Activated CD4-positive, alpha-beta memory T cell treated with anti-CD3 and anti-CD28 coated beads for 36 hours (primary cell): ENCODE data around the gene ATG10. TPM values are rescaled to one million over a fixed set of nuclear protein-coding genes. Genes with fewer than 3 reads are reported as not detected.

Experiments used
- CTCF ChIA-PET: fragments of 350-600 bp; sonication (Branson Sonifier 250); formaldehyde crosslinking; loops from one replicate; lab custom pipeline; 2021; ENCODE audit warnings: antibody characterized with exemption, inconsistent platforms; lab: Charles Lee
- POLR2A ChIA-PET: fragments of 350-600 bp; sonication (Branson Sonifier 250); formaldehyde crosslinking; loops from one replicate; lab custom pipeline; 2021; ENCODE audit warnings: antibody characterized with exemption; lab: Charles Lee
- DNase-seq: peaks from one replicate; pipeline ENCODE4 v3.0.0-alpha.2; 2020
- H3K27ac Mint-ChIP-seq: one replicate; pipeline ENCODE4 v1.8.0; 2021; ENCODE audit warnings: mixed read lengths
- H3K27me3 Mint-ChIP-seq: one replicate; pipeline ENCODE4 v1.8.0; 2021; ENCODE audit warnings: mixed read lengths
- H3K36me3 Mint-ChIP-seq: one replicate; pipeline ENCODE4 v1.8.0; 2021; ENCODE audit warnings: mixed read lengths
- H3K4me1 Mint-ChIP-seq: one replicate; pipeline ENCODE4 v1.8.0; 2021; ENCODE audit warnings: low read depth, mixed read lengths
- H3K4me3 Mint-ChIP-seq: one replicate; pipeline ENCODE4 v1.8.0; 2021; ENCODE audit warnings: mild to moderate bottlenecking, mixed read lengths
- H3K9me3 Mint-ChIP-seq: one replicate; pipeline ENCODE4 v1.8.0; 2021; ENCODE audit warnings: mixed read lengths
- intact Hi-C: fragments of 100-400 bp; cut with micrococcal nuclease; formaldehyde crosslinking; loops from one replicate; pipeline ENCODE4 v1.15.1; 2023
- total RNA-seq, 2 experiments: library from RNA; stranded (reverse); gene quantifications; one replicate each; pipeline ENCODE4 v1.2.3, GENCODE V29; 2021

The ATG10 gene
- total RNA-seq, 2 experiments from 2014 or later = 8.5 to 9.7 TPM

DNA sequence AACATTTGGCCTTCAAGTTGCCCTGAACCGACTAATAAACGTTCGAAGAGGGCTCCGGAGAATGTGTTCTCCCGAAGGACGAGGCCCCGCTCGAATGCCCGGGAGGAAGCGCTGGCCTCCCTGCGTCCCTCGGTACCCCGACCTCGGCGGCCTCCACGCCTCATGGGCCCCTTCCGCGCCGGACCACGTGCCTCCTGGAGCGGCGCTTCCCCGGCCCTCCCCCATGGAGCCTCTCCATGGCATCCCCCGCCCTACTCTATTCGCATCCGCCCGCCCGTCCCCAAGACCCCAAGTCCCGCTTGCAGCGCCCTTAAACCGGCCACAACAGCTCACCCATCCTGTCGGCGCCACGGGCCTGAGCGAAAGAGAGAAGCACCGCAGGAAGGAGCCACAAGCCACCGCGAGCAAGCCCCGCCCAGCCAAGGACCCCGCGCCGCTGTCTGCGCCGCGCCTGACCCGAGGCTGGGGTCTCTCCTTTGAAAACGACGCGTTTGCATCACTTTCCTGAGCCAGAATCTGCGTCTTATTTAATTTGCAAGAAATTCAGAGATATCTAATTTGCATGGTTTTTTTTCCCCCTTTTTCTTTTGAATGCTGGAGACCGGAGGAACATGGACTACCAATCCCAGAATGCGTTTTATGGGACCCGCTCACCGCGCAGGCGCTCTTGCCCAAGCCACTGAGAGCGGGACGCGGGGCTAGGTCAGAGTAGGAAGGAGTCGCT is 306.3 kb downstream of the ATG10 start, which contains the start of gene RPS23:
Gene RPS23, minus strand, starts transcription at position 368 of the 724 bp plus-strand sequence. Its CDS starts 31 bp downstream, at position 337.
- Mint-ChIP-seq H3K9me3 (no peaks in the 10 kb centered on the region), H3K4me1 (peaks cover 52% of the 10 kb centered on the region), H3K36me3 (peaks cover 48% of the 10 kb centered on the region), H3K27me3 (no peaks in the 10 kb centered on the region), H3K4me3 (peak within 1 kb of the TSS; percentile 86), H3K27ac (peak within 1 kb of the TSS; percentile 97)
- ChIA-PET CTCF (no interaction called here), POLR2A (interaction anchor here (0.9 to 2.2 kb wide), 5 partner anchors 9 to 798 kb away, joined by 3 to 8 read pairs (median 4); partner anchors contain the start of gene SSBP2)
- DNase-seq = peak; percentile 92
- intact Hi-C loops = loop anchor here (1.0 to 2.0 kb wide), 4 partner anchors 79 to 977 kb away; partner anchors contain the start of genes ATG10, TMEM167A, XRCC4 and ZCCHC9

DNA sequence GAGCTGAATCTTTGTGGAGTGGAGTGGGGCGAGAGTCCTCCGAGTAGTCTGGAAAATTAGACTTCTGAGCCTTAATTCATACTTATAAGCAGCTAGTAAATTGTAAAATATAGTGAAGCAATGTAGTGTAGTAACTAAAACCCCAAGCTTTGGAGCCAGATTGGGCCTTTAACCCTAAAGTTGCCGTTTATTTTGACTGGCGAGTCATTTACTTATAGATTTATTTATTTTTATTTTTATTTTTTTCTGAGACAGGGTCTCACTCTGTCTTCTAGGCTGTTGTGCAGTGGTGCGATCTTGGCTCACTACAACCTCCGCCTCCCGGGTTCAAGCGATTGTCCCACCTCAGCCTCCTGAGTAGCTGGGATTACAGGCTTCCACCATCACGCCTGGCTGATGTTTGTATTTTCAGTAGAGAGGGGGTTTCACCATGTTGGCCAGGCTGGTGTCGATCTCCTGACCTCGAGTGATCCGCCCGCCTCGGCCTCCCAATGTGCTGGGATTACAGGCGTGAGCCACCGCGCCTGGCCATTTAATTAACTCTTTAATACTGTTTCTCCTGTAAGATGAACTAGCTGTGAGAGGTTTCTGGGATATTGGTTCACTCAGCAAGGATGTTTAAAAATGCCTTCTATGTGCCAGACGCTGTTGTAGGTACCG is 307.0 kb downstream of the ATG10 start:
- Mint-ChIP-seq H3K27me3 (no peaks in the 10 kb centered on the region), H3K36me3 (peaks cover 43% of the 10 kb centered on the region), H3K4me1 (peaks cover 46% of the 10 kb centered on the region), H3K4me3 (peak overlapping the region; percentile 86), H3K27ac (peak overlapping the region; percentile 97), H3K9me3 (no peaks in the 10 kb centered on the region)
- CTCF ChIA-PET = no interaction called here
- POLR2A ChIA-PET = interaction anchor here (0.9 to 2.2 kb wide), 4 partner anchors 9 to 798 kb away, joined by 3 to 8 read pairs (median 4); no protein-coding TSS in a partner anchor
- intact Hi-C loops = loop anchor here (1.0 to 2.0 kb wide), 4 partner anchors 78 to 978 kb away; partner anchors contain the start of genes ATG10, TMEM167A, XRCC4 and ZCCHC9
- no peak for DNase-seq

DNA sequence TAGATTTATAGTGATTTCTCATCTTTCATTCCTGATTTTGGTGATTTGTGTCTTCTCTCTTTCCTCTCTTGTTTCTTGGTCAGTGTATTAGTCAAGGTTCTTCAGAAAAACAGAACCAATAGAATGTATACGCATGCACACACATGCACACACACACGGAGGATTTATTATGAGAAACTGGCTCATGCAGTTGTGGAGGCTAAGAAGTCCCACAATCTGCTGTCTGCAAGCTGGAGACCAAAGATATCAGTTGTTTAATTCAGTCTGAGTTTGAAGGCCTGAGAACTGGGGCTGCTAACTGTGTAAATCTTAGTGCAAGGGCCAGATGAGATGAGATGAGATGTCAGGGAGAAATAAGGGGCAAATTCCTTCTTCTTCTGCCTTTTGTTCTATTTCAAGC is 312.1 kb downstream of the ATG10 start:
- Mint-ChIP-seq H3K4me1 (peaks cover 17% of the 10 kb centered on the region), H3K36me3 (no peaks in the 10 kb centered on the region), H3K27ac (no peak overlapping the region), H3K4me3 (no peak overlapping the region), H3K27me3 (no peaks in the 10 kb centered on the region), H3K9me3 (no peaks in the 10 kb centered on the region)
- ChIA-PET CTCF (no interaction called here), POLR2A (no interaction called here)
- DNase-seq = no peak
- intact Hi-C loops = no loop called here

- Mint-ChIP-seq H3K36me3 (no peaks in the 10 kb centered on the region), H3K4me1 (peaks cover 8% of the 10 kb centered on the region), H3K27me3 (no peaks in the 10 kb centered on the region), H3K9me3 (no peaks in the 10 kb centered on the region), H3K4me3 (no peak overlapping the region), H3K27ac (no peak overlapping the region)
- intact Hi-C loops = no loop called here
- POLR2A ChIA-PET = no interaction called here
- CTCF ChIA-PET = no interaction called here
- DNase-seq = no peak
Measured at GRCh38 chr5:82285206-82285605, 313.4 kb downstream of the ATG10 start.

GRCh38 chr5:82287625-82288024 is 315.8 kb downstream of the ATG10 start:
- POLR2A ChIA-PET = interaction anchor here (2.3 kb wide), 1 partner anchor 9 kb away, joined by 8 read pairs; the partner anchor contains the start of gene RPS23
- CTCF ChIA-PET = interaction anchor here (0.6 kb wide), 1 partner anchor 24 kb away, joined by 4 read pairs; no protein-coding TSS in a partner anchor
- no peak for DNase-seq
- intact Hi-C loops = no loop called here
- H3K4me3 Mint-ChIP-seq = no peak overlapping the region
- no peaks in the 10 kb centered on the region for H3K36me3 Mint-ChIP-seq
- H3K27ac Mint-ChIP-seq = no peak overlapping the region
- no peaks in the 10 kb centered on the region for H3K4me1 Mint-ChIP-seq
- H3K9me3 Mint-ChIP-seq = no peaks in the 10 kb centered on the region
- H3K27me3 Mint-ChIP-seq = no peaks in the 10 kb centered on the region

DNA sequence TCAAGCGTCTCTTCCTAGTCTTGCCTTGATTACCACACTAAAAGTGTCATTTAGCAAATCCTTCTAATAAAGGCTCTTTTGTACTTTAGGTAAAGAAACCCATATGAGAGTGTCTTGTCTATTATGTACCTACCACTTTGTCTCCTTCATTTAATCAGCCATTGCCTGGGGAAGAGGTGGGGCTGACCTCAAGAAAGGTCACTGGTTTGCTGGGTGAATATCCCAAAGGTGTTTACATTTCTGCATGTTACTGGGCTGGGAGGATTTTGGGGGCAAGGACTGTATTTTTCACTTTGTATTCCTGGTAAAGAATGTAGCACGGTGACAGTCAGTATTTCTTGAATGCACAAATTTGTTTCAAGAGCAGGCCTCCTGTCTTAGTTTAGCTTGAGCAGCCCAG is 318.2 kb downstream of the ATG10 start:
- intact Hi-C loops = no loop called here
- H3K27me3 Mint-ChIP-seq = no peaks in the 10 kb centered on the region
- H3K36me3 Mint-ChIP-seq = no peaks in the 10 kb centered on the region
- no peak overlapping the region for H3K4me3 Mint-ChIP-seq
- H3K4me1 Mint-ChIP-seq = no peaks in the 10 kb centered on the region
- H3K9me3 Mint-ChIP-seq = no peaks in the 10 kb centered on the region
- ChIA-PET POLR2A (no interaction called here), CTCF (no interaction called here)
- no peak overlapping the region for H3K27ac Mint-ChIP-seq
- no peak for DNase-seq

DNA sequence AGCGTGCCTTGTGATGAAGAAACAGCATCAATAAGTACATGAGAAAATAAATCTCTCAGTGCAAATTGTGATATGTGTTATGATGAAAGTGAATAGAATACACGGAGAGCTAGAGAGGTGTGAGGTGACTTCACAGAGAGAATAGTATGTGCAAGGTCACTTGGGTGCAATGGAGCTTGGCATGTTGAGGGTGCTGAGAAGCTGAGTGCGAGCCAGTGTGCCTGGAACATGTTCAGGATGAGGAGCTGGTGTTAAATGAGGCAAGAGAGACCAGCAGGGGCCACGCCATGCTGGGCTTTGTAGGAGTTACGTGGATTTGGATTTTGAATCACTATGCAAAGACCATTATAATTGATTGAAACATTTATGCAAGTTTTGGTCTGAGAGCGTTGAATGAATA is 319.1 kb downstream of the ATG10 start:
- no peaks in the 10 kb centered on the region for H3K36me3 Mint-ChIP-seq
- no peaks in the 10 kb centered on the region for H3K9me3 Mint-ChIP-seq
- peaks cover 4% of the 10 kb centered on the region for H3K4me1 Mint-ChIP-seq
- no peak overlapping the region for H3K4me3 Mint-ChIP-seq
- H3K27ac Mint-ChIP-seq = no peak overlapping the region
- no peak for DNase-seq
- CTCF ChIA-PET = no interaction called here
- intact Hi-C loops = no loop called here
- POLR2A ChIA-PET = no interaction called here
- no peaks in the 10 kb centered on the region for H3K27me3 Mint-ChIP-seq

DNA sequence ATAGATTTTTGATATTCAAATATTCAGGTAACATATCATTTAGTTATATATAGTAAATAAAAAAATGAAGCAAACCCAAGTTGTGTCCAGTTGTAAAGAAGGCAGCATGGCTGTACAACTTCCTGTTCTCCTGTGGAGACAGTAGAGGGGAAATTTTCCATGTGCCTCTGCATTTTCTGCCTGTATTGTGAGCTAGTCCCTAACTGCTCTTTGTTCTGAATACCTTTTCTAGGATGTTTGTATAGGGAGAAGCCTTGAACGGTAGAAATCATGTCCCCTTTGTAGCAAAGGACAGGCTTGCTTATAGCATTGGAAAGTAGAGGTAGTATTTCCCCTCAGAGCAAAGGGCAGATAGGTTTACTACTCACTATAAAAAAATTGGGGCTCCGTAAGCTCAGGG is 319.6 kb downstream of the ATG10 start:
- Mint-ChIP-seq H3K36me3 (no peaks in the 10 kb centered on the region), H3K9me3 (no peaks in the 10 kb centered on the region), H3K4me1 (peaks cover 4% of the 10 kb centered on the region), H3K27ac (no peak overlapping the region), H3K4me3 (no peak overlapping the region), H3K27me3 (no peaks in the 10 kb centered on the region)
- ChIA-PET POLR2A (no interaction called here), CTCF (no interaction called here)
- DNase-seq = no peak
- intact Hi-C loops = no loop called here

GRCh38 chr5:82295144-82295543 is 323.3 kb downstream of the ATG10 start:
- CTCF ChIA-PET = no interaction called here
- no peak overlapping the region for H3K27ac Mint-ChIP-seq

DNA sequence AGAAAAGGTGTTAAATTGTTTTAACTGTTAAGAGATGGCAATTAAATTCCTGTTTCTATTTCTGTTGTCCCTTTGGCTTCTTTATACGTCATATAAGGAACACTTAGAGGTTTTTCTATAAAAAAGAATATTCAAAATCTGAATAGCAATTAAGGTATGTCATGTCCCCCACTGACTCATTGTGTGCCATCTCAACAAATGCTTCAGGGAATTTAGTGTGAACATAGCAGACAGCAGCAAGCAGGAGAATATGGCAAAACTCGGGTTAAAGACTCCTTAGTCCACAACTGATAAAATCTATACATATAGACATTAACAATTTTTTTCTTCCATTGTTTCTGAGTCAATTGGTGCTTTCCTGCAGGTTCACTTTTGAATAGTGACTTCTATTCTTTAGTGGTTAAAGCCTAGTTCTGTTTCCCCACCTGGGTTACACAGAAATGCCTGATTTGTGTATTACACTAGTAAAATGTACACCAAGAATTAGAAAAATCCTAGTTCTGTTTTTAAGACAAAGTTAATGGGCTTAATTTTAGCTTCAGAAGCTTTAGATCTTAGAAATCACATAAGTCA is 324.2 kb downstream of the ATG10 start:
- no peak for DNase-seq
- ChIA-PET CTCF (no interaction called here), POLR2A (no interaction called here)
- Mint-ChIP-seq H3K9me3 (peaks cover 3% of the 10 kb centered on the region), H3K4me3 (no peak overlapping the region), H3K27ac (no peak overlapping the region), H3K36me3 (peaks cover 2% of the 10 kb centered on the region), H3K4me1 (peaks cover 4% of the 10 kb centered on the region), H3K27me3 (no peaks in the 10 kb centered on the region)
- intact Hi-C loops = no loop called here

More at GRCh38 chr5:82295144-82295543, 323.3 kb downstream of the ATG10 start:
- Mint-ChIP-seq H3K4me3 (no peak overlapping the region), H3K4me1 (peaks cover 4% of the 10 kb centered on the region), H3K9me3 (peaks cover 3% of the 10 kb centered on the region), H3K36me3 (peaks cover 2% of the 10 kb centered on the region), H3K27me3 (no peaks in the 10 kb centered on the region)
- POLR2A ChIA-PET = no interaction called here
- intact Hi-C loops = no loop called here
- DNase-seq = no peak

- peaks cover 3% of the 10 kb centered on the region for H3K9me3 Mint-ChIP-seq
- ChIA-PET CTCF (no interaction called here), POLR2A (no interaction called here)
- H3K4me1 Mint-ChIP-seq = peaks cover 4% of the 10 kb centered on the region
- peaks cover 2% of the 10 kb centered on the region for H3K36me3 Mint-ChIP-seq
- DNase-seq = no peak
- no peaks in the 10 kb centered on the region for H3K27me3 Mint-ChIP-seq
- H3K27ac Mint-ChIP-seq = no peak overlapping the region
- no peak overlapping the region for H3K4me3 Mint-ChIP-seq
- intact Hi-C loops = no loop called here
Measured at GRCh38 chr5:82296929-82297328, 325.1 kb downstream of the ATG10 start.

- H3K4me3 Mint-ChIP-seq = no peak overlapping the region
- no peaks in the 10 kb centered on the region for H3K27me3 Mint-ChIP-seq
- intact Hi-C loops = no loop called here
- H3K36me3 Mint-ChIP-seq = peaks cover 2% of the 10 kb centered on the region
- CTCF ChIA-PET = no interaction called here
- H3K27ac Mint-ChIP-seq = no peak overlapping the region
- DNase-seq = no peak
- POLR2A ChIA-PET = no interaction called here
- peaks cover 3% of the 10 kb centered on the region for H3K9me3 Mint-ChIP-seq
- peaks cover 4% of the 10 kb centered on the region for H3K4me1 Mint-ChIP-seq
Measured at GRCh38 chr5:82297711-82298110, 325.9 kb downstream of the ATG10 start.
